Activated CD4-positive, alpha-beta T cell treated with anti-CD3 and anti-CD28 coated beads for 4 hours (primary cell): ENCODE results near the gene USP7.
"Not testable (repeated sequence)": the region's sequence is repeated elsewhere in the genome, so short reads cannot be mapped to it uniquely, and the experiment has no call there.

Source experiments
- DNase-seq, 2 donors: peaks; one replicate each; pipeline ENCODE4 v3.0.0-alpha.2; 2020

USP7 gene

DNA sequence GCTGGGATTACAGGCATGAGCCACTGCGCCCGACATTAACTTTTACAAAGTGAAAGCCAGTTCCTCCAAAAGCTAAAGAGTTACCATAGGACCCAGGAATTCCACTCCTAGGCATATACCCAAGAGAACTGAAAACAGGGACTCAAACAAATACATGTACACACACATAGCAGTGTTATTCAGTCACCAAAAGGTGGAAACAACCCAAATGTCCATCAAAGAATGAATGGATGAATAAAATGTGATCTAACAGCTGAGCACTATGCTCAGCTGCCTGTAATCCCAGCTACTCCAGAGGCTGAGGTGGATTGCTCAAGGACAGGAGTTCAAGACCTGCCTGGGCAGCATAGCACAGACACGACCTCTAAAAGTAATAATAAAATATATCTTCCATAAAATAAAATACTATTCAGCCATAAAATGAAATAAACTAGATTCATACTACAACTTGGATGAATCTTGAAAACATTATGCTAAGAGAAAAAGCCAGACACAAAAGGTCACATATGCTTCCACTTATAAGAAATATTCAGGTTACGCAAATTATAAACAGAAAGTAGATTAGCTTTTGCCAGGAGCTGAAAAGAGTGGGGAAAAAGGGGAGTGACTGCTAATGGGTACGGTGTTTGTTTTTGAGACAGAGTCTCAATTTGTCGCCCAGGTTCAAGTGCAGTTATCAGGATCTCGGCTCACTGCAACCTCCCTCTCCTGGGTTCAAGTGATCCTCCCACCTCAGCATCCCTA is 9.3 kb upstream of the USP7 start:
- no peak for DNase-seq

DNA sequence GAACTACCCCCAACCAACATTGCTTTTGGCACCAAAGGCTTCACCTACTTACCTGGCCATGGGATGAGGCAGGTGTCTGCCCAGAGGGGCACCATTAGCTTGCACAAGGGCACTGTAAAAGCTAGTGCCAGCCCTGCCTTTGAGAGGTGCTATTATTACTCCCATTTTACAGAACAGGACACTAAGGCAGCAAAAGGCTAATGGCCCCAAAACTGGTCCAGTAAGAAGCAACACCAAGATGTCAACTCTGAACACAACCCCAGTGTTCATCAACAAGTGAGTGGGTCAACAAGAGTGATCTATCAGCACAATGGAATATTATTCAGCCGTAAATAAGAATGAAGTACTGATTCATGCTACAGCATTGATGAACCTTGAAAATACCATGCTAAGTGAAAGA is 7.7 kb upstream of the USP7 start:
- no peak for DNase-seq

DNA sequence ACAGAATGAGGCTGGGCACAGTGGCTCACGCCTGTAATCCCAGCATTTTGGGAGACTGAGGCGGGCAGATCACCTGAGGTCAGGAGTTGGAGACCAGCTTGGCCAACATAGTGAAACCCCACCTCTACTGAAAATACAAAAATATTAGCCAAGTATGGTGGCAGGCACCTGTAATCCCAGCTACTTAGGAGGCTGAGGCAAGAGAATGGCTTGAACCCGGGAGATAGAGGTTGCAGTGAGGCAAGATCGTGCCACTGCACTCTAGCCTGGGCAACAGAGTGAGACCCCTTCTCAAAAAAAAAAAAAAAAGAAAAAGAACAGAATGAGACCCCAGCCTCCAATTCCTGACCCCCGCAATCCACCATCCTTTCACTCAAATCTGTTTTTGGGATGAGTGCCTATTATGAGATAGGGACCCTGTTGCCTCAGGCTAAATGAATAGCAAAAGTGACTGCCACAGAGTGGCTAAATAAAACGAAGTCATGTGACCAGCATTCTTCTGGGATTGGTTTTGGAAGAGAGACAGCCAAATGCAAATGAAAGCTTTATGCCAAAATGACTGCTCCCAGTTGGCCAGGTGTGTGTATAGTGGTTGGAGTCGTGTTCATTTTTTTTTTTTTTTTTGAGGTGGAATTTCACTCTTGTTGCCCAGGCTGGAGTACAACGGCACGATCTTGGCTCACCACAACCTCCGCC is 5.6 kb upstream of the USP7 start:
- DNase-seq: not testable (repeated sequence)

DNA sequence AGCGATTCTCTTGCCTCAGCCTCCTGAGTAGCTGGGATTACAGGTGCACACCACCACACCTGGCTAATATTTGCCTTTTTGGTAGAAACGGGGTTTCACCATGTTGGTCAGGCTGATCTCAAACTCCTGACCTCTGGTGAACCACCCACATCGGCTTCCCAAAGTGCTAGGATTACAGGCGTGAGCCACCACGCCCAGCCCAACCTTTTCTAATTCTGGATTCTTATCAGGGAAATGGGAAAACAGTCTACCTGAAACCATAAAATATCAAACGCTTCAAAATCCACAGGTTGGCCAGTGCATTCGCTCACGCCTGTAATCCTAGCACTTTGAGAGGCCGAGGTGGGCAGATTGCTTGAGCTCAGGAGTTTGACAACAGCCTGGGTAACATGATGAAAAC is 4.3 kb upstream of the USP7 start:
- DNase-seq: not testable (repeated sequence)

DNA sequence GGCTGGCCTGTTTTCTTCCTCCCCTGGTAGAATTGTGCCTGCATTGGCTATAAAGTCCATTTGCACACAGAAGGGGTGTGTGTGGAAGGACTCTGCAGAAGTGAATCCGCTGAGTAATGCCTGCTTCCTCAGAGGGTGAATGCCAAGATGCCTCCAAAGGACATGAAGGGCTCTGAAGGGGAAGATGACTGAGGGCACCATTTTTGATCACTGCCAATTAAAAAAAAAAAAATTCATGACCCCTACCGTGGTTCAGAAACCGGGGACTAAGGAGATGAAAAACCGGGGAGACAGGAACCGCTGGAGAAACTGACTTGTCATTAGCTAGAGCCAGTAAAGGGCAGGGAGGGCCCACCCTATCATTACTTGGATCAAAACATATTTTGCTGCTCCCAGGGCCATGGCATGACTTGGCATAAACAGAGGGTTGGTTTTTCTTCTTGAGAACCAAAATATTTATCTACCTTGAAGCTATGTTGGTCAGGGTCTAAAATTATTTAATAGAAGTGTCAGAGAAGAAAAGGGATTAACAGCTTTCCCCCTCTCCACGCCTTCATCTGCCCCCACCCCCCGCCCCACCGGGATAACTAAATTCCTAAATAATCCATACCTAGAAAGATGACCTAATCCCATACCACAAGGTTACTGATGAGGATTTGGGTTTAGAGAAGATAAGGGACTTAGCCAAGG is 3.6 kb upstream of the USP7 start:
- no peak for DNase-seq

DNA sequence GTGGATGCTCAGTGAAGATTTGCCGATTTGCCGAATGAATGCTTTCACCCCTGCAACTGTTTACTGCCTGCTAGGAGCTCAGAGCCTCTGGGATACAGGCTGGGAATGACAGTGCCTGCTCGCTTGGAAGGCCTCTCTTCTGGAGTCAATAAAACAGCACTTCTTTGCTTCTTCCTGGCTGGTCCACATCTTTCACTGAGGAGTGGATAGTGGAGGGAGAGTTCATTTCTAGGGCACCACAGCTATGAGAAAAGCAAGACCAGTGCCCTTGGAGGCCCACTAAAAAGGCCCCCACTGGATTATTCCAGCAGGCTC is 3.1 kb upstream of the USP7 start:
- no peak for DNase-seq

DNA sequence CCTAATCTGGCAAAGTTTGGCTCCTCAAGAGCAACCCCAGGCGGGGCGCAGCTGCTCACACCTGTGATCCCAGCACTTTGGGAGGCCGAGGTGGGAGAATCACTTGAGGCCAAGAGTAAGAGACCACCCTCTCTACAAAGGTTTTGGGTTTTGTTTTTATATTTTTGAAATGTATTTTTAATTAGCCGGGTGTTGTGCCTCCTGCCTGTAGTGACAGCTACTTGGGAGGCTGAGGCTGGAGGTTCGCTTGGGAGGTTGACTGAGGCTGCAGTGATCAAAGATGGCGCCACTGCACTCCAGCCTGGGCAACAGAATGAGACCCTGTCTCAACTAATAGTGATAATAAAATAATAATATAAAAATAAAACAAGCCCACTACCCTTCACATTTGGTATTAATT is 756 bp upstream of the USP7 start:
- DNase-seq: no peak

DNA sequence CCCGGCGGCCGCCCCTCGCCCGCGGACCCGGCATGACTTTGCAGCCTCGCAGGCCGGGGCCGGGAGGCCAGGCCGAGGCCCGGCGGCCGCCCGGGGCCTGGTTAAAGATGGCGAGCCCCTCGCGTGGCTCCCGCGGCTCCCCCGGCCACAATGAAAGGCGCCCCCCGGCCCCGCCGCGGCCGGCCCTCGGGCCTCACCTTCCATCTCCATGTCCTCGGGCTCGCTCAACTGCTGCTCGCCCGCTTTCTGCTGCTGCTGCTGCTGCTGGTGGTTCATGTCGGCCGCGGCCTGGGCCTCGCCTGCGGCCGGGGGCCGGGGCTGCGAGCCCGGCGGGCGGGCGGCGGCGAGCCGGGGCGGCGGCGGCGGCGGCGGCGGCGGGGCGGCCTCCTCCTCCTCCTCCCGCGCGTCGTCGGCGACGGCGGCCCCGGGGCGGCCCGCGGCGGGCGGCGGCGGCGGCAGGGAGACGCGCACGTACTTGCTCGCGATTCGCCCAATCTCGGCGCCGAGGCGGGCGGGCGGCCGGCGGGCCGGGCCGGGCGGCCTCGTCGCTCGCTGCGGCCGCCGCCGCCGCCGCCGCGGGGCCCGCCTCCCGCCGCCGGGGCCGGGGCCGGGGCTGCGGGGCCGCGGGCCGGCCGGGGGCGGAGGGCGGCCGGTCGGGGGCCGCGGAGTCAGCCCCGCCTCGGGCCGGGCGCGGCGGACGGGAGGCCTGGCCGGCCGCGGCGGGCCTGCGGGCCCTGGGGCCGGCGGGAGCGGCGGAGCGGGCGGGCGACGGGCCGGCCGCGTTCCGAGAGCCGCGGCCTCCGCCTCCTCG is 491 bp downstream of the USP7 start:
- DNase-seq: no peak

DNA sequence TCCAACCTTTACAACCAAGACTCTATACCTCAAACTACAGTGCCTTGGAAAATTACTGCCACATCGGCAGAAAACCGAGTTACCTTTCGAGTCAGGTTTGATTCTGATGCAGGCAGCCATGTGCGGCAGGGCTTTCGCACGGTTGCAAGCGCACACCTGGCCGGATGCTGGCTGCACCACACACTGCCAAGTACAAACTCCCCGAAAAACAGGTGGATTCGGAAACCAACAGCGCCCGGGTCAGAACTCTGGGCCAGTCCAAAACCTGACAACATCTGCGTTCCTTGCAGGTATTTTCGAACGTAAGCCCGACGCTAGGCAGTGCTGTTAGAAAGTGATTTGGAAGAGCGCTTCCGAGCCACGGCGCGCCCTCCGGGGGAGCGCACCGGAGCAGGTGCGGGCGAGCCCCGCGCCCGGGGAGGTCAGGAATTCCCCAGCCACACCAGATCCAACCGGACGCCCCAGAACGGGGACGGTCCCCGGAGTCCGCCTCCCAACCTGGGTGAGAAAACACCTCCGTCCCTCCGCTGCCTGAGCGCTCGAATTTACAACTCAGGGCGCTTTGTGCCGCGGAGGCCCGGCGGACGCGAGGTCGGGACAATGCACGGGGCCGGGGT is 1.2 kb downstream of the USP7 start:
- peak; percentile 25 to 48 for DNase-seq

DNA sequence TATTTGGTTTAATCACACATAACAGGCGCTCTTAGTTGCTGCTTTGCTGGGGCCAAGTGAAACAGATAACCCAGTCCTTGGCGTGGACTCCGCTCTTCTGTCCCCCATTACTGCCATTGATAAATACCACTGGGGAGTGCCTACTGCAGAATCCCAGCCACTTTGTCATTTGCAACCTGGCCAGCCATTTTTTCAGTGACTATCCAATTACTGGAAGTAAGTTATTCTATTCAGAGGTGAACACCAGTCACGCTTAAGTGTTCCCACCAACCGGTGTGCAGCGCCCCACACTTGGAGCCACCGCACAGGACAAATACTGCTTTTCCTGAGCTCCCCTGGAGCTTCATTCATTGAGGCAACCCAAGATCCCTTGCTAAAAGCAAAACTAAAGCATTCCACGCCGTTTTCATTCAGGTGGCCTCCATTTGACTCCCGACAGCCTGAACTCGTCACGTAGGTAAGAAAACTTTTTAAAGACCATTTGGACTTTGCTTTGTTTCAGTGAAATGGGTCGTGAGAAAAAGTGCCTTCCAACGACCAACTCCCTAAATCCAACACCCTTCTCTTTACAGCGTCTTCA is 1.8 kb downstream of the USP7 start:
- no peak for DNase-seq

DNA sequence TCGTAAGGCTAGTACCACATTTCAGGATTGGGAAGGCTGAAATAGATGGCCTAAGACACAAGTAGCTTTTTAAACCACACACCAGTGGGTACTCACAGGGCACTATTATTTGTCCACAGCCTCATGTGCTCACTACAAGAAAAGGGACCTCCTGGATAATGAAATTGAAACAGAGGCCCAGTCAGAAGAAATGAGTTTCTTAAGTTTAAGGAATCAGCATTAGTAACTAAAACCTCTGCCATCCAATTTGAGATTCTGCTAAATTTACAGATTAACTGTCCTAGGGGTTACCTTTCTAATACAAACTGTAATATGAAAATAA is 3.0 kb downstream of the USP7 start:
- DNase-seq: no peak

DNA sequence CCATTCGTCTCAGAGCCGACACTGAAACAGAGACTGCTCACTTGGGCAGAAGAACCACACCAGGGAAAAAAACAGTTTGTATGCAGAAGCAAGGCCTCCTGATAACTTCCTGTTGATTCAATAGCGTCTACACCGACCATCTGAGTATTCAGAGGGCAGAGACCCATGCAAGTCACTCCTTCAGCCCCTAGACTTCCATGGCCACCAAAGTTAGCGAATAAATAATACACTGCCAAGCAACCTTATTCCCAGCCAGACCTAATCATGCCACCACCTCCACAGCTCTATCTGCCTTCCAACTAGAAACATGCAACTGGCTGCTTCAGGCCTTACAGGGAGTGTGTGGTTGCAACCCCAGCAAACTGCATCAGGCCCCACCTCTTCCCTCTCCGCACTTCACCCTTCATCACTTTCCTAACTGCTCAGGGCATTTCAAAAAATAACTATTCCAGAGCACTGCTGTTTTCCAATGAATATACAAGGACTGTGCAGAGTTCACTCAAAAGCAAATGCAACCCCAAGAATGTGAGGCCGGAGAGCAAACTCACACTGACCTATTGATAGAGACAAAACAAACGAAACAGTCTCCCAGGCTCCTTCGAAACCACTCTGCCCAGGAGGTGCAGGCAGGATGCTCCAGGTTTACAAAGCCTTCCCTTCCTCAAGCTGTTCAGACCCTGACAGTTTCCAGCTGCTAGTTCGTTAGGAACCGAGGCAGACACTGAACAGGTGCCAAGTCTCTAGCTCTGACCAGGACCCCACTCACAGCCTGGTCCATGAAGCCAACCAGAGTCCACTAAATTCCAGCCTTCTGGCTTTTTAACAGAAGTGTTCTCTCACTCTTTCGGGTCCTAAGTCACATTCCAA is 3.6 kb downstream of the USP7 start:
- no peak for DNase-seq

DNA sequence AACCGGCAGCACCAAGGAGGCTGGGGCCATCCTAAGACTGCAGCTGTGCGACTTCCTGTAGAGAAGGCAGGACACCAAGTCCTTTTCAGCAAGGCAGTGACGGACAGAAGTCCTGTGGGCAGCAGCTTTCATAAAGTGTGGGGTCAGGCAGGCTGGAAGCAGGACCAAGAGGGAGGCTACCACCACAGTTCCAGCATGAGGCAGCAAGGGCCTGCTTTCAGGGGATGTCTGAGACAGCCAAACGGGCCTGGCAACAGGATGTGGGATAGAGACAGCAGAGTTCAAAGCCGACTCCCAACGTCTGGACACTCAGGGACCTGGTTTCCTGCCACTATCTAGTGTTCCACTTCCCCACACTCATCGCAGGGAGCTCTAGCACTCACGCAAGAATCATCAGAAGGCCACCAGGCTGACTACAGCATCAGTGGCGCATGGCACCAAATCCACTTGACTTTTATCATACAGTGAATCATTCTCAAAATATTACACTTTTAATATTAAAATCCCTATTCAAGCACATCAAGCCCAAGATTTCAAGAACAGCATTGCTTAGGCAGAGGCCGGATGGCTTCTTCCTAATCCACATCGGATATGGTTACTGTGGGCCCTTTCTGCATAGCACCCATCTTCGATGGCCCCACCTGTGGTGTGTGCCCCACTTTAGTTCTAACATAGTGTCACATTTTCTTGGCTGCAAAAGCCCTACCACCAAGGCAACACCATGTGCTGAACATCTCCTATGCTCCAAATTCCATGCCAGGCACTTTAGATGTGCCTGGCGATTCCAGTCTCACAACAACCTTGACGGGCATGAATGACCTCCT is 5.2 kb downstream of the USP7 start:
- DNase-seq: no peak

DNA sequence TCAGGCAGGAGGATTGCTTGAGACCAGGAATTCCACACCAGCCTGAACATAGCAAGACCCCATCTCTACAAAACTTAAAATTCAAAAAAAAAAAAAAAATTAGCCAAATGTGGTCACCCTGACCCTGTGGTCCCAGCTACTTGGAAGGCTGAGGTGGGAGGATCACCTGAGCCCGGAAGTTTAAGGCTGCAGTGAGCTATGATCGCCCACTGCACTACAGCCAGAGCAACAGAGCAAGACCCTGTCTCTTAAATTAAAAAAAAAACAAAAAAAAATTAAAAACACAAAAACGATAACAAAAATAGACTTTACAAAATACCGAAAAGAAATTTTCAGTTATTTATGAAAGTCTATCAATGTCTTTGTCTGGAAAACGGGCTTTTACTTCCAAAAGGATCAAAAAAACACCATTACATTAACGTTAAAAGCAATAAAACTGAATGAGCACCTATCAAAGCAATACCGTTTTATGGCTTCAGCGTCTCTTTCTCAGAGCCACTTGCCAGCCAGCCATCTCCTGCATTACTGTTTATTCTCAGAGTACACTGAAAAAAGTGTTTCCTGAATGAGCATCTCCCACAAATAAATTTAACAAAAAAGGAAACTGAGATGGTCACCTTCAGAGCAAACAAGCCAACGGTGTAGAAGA is 6.1 kb downstream of the USP7 start:
- DNase-seq: no peak

DNA sequence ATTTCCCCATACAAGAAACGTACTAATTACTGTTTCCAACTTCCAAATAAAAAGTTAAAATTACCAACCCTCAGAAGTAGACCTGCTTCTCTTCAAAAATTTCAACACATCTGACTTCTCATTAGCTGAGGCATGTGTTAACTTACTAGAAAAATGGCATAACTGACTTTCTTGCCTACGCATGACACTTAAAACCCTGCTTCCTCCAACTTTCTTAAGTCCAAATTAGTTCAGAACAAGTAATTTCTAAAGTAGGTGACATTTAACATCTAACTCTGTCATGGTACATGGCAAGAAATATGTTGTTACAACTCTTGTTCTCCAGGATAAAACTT is 6.7 kb downstream of the USP7 start:
- no peak for DNase-seq

DNA sequence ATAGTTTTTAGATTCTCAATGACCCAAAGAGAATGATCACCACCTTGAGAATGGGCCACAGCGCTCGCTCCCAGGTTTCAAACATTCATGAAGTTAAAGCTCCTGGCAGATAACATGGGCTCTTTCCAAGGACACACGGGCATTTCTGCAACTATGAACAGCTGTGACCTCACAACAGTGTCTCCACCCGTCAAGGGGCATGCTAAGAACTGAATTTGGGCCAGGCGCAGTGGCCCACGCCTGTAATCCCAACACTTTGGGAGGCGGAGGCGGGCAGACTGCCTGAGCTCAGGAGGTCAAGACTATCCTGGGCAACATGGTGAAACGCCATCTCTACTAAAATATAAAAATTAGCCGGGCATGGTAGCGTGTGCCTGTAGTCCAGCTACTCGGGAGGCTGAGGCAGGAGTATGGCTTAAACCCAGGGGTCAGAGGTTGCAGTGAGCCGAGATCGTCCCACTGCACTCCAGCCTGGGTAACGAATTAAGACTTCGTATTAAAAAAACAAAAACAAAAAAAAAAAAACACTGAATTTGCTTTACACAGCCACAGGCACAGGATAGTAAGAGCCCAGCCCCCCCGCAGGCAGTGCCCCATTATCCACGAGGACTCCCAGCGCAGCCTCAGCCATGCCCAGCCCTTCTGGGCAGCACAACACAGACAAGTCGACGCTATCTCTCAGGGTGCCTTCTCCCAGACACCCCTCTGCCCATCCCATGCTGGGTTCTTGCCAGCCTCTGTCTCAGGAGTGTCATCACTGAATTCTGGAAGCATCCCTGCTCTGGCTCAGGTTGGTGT is 7.2 kb downstream of the USP7 start:
- DNase-seq: no peak

DNA sequence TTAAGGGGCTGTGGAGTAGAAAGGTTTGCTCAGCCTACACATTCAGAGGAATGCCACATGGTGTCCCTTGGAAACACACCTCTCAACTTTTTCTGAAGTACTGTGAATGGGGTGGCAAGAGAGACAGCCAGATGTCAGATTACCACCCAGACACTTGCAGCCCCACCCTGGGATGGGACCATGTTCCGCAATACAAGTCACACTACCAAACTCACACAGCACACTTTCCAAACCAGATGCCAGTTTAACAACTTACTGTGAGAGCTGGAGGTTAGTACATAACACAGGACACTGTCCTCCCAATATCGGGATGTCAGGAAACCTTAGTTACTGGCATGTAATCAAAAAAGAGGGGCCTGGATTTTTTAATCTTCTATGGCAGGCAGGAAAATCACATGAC is 7.9 kb downstream of the USP7 start:
- no peak for DNase-seq

DNA sequence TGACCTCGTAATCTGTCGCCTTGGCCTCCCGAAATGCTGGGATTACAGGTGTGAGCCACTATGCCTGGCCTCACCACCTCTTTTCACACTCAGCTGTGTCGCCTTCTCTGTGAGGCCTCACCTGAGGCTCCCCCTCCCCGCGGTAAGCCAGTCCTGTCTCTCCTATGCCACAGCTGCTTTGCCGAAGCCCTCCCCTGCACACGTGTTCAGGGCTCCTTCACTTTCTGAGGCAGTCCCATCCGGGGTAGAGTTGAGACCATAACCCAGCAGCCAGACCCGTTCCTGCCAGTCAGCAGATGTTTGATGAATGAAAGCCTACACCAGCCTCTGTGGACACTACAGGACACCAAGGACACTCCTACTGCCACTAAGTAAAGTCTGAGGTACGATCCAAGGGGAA is 10.6 kb downstream of the USP7 start:
- DNase-seq: no peak

DNA sequence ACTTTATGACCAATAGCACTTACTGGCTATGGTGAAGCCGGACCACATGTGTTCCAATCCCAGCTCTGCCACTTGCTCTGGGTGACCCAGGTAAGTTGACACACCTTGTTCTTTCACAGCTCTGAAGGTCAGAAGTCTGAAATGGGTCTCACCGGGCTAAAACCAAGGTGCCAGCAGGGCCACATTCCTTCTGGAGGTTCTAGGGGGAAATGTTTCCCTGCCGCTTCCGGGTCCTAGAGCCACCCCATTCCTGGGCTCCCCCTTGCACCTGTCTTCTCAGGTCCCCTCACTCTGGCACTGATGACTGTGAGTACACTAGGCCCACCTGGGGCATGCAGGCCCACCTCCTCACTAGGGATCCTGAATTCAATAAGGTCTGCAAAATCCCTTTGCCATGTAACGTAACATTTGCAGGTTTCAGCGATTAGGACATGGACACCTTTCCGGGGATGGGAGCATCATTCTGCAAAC is 11.4 kb downstream of the USP7 start:
- DNase-seq: no peak
